GM19240 (cell line): Measurements from ENCODE around the gene MTMR10.

Source experiments
- DNase-seq: peaks from one replicate; pipeline ENCODE4 v3.0.0; 2011; ENCODE audit warnings: low spot score; ENCODE audit not compliant: insufficient read length

Gene MTMR10

GRCh38 chr15:30962079-30962478 lies 29.3 kb downstream of the MTMR10 start:
- DNase-seq: no peak

GRCh38 chr15:30958219-30958618 lies 33.2 kb downstream of the MTMR10 start:
- DNase-seq: no peak

GRCh38 chr15:30956216-30957124 lies 35.0 kb downstream of the MTMR10 start:
- no peak for DNase-seq

DNA sequence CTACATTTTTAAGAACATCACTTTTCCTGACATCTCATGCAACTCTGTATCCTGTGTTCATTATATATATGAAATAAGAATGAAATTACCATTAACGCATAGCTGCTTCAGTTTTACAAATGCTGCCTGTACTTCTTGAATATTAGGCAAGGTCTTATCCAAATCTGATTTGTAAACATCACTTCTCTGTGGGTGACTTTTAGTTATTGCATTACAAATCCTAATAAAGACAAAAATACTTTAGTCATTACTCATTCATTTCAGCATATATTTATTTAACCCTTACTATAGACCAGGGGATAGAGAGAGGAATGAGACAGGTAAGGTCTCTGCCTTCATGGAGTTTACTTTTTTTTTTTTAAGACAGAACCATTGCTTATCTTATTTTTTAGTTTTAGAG lies 36.8 kb downstream of the MTMR10 start:
- no peak for DNase-seq

DNA sequence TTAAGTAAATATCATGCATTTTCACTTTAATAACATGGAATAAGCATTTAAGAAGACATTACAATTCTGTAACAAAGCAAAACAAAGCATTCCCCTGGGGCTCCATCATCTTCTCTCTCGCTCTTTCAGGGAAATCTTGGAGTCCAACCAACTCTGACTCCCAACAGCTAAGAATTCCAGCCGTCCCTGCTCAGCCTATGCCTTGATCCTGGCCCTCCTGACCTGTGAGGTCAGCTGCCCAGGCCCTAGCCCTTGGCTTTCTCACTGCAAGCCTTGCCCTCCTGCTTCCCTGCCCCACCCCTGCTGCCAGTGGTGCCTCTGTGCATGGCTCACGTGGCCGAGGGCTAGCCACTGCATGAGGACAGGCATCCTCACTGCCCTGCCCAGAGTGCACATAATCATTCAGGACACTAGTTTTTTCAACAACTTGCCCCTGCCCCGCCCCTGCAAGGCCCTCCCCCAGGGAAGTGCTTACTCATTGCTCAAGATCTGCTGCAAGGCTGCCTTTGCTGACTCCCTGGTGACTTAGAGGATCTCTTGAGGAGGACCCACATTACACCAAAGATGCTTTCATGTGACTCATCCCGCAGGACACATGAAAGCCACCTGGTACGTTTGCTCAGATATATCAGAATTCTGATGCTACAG lies 37.6 kb downstream of the MTMR10 start:
- no peak for DNase-seq

DNA sequence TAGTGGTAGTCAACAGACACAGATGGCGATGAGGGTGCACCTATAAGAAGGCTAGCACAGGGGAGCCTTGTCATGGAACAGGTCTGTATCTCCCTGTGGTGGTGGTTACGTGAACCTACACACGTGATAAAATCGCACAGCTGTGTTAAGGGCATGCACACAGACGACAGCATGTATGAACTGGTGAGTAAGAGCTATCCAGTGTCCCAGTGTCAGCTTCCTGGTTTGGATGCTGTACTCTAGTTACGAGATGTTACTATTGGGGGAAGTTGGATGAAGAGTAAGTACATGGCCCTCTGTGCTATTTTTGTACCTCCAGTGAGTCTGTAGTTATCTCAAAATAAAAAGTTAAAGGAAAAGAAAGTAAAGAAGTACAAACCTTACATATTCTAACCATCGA lies 38.2 kb downstream of the MTMR10 start:
- DNase-seq: no peak

DNA sequence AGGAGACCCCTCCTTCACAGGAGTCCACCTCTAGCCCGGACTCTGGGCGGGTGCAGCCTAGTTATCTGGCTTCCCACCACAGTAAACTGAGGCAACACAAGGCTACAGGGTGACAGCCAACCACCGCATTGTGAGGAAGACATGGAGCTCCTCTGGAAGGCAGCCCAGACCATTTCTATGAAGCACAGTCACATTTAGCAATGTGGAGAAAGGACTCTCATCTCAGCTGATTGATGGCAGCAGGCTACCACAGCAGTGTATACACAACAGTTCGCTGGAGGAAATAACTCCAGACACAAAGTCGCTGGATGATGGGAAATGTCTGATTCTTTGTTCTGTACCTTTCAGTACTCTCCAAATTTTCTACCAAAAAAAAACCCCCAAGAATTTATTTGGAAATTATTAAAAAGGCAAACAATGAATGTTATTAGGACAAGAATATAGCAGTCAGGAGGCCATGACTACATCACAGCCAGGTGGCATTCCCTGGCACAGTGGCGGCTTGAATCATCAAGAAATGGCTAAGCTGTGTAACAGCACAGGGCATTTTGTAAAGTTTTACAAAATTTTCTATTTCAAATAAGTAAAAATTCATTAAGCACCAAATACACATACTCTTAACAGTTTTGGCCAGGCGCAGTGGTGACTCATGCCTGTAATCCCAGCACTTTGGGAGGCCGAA lies 47.6 kb downstream of the MTMR10 start:
- DNase-seq: no peak

DNA sequence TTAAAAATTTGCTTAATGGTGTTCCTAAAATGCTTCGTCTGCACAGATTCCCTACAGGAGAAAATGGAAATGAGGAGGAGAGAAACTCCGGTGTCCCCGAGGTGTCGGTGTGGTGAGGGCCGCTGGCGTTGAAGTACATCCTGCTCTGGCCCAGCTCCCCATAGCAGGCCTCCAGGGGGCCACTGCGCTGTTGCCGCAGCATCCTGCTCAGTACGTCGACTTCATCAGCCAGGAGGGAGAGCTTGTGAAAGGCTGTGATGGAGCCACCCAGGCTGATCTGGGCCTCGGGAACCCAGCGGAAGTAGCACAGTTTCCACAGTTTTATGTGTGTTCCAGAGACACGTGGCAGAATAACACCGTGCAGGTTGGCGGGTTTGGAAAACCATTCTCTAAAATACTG lies 49.9 kb downstream of the MTMR10 start:
- DNase-seq: no peak

- DNase-seq: no peak
Measured at GRCh38 chr15:30940359-30940758, 51.1 kb downstream of the MTMR10 start.

GRCh38 chr15:30939161-30939560 lies 52.3 kb downstream of the MTMR10 start:
- no peak for DNase-seq

- DNase-seq: no peak
Measured at GRCh38 chr15:30933293-30933692, 58.1 kb downstream of the MTMR10 start.

- DNase-seq: no peak
Measured at GRCh38 chr15:30930422-30930821, 61.0 kb downstream of the MTMR10 start.

GRCh38 chr15:30929982-30930381 lies 61.4 kb downstream of the MTMR10 start:
- no peak for DNase-seq

GRCh38 chr15:30929064-30929669 lies 62.3 kb downstream of the MTMR10 start:
- DNase-seq: no peak

DNA sequence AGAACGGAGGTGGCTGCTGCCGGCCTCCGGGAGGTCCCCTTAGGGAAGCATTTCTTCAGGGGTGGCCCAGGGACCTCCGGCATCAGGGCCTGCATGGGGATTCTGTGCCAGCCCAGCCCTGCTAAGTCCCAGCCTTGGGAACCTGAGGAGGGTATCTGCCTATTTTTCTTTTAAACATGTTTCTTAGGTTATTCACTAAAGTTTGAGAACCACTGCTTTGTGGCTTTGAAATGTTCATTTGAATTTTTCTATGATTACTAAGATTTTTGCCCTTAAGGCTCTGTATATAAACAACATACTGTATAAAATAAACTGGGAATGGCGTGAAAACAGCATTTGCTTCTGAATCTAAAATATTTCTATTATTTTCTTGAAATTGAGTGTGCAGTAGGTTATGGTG lies 63.4 kb downstream of the MTMR10 start:
- DNase-seq: no peak

DNA sequence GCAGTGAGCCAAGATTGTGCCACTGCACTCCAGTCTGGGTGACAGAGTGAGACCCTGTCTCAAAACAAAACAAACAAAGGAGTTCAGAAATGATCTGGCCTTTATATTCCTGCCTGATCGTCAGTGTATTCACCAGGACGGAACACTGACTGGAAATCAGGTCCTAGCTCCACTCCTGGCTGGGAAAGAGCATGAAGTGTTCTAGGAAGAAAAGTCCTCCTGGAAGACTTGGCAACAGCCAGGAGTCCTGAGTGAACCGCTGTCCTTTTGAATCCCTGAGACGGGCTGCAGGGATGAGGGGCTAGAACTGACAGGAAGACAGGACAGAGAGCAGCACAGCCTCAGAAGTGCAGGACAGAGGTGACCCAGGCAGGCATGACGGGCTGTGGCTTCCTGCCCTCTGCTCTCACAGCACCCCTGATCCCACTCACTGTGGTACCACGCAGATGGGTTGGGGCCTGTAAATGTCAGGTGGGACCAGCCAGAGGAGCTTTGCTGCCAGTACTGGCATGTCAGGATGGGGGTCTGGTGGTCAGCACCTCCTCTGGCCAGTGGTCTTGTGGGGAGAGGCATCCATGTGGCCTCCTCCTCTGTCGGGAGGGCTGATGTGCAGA lies 64.2 kb downstream of the MTMR10 start:
- no peak for DNase-seq

DNA sequence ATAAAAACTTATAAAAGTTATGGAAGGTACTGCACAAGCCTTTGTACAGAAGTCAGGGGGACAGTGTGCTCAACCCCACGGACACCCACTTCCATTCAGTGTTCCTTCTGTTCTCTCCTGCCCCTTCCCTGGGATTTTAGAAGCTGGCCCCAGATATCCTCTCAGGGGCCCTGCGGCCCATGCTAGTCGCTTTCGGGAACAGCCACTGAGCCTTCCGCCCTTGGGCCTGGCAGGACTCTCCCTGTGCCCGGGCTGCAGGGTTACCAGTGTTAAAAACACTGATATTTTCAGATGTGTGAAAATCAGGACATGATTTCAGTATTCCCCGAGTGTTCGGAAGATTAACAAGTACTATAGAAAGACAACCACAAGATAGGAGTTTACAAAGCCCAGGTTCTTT lies 65.3 kb downstream of the MTMR10 start:
- no peak for DNase-seq

GRCh38 chr15:30925686-30926085 lies 65.7 kb downstream of the MTMR10 start:
- DNase-seq: no peak

DNA sequence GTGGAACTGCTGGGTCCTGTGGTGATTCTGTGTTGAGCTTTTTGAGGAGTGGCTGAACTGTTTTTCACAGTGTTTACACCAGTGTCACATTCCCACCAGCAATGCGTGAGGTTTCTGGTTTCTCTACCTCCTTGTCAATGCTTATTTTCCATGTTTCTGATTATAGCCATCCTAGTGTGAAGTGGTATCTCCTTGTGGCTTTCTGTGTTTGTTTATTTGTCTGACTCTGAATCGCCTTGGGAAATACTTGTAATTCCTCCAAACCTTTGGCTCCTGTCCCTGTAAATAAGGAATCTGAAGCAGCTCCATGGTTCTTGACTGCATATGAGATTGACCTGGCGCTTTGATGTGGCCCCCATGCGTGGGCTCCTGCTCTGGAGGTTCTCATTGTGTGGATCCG lies 67.1 kb downstream of the MTMR10 start:
- DNase-seq: no peak

GRCh38 chr15:30923429-30923828 lies 68.0 kb downstream of the MTMR10 start:
- no peak for DNase-seq
